ENCODE measurements around the gene USP3. TPM values are rescaled to one million over a fixed set of nuclear protein-coding genes. Genes with fewer than 3 reads are reported as not detected.
"Not testable (repeated sequence)": the region's sequence is repeated elsewhere in the genome, so short reads cannot be mapped to it uniquely, and the experiment has no call there.

Gene USP3
- total and polyA plus RNA-seq, 7 donors = 20.4 to 66.5 (median 46.4) TPM

GRCh38 chr15:63519548-63520178 lies 15.3 kb downstream of the USP3 start:
- intact Hi-C loops (cut with DNase I) = no loop called here
- 83 to 87% methylated on average over 7 of the region's 7 CpGs for WGBS, 2 donors
- H3K27ac ChIP-seq = no peak overlapping the region
- H3K9me3 ChIP-seq = no peaks in the 10 kb centered on the region
- DNase-seq = no peak
- H3K4me1 ChIP-seq = peaks cover 0 to 98% (median 78%) of the 10 kb centered on the region in 4 donors
- no peaks in the 10 kb centered on the region for H3K27me3 ChIP-seq
- no peaks in the 10 kb centered on the region for H3K36me3 ChIP-seq
- no peak overlapping the region for H3K4me3 ChIP-seq
- TF ChIP-seq CTCF (IDR thresholded peaks at IDR 0.05) = no peak
- no peak for TF ChIP-seq POLR2AphosphoS5 (IDR thresholded peaks at IDR 0.05)
- TF ChIP-seq EP300 (IDR thresholded peaks at IDR 0.05) = no peak
- TF ChIP-seq POLR2A (IDR thresholded peaks at IDR 0.05) = no peak

- peaks cover 0 to 96% (median 75%) of the 10 kb centered on the region in 4 donors for H3K4me1 ChIP-seq
- H3K36me3 ChIP-seq; H3K9me3 ChIP-seq; H3K27ac ChIP-seq; DNase-seq; intact Hi-C loops (cut with DNase I); H3K4me3 ChIP-seq; H3K27me3 ChIP-seq: not testable (repeated sequence)
- 92 to 96% methylated on average over 7 of the region's 7 CpGs for WGBS, 2 donors
Measured at GRCh38 chr15:63520462-63520861, 16.1 kb downstream of the USP3 start.

GRCh38 chr15:63522225-63522578 lies 17.8 kb downstream of the USP3 start:
- Histone ChIP-seq H3K4me1 (peaks cover 0 to 95% (median 66%) of the 10 kb centered on the region in 4 donors), H3K27ac (peak overlapping the region; percentile 3 to 34 (median 18)), H3K9me3 (no peaks in the 10 kb centered on the region), H3K4me3 (no peak overlapping the region), H3K27me3 (no peaks in the 10 kb centered on the region), H3K36me3 (no peaks in the 10 kb centered on the region)
- TF ChIP-seq POLR2A (IDR thresholded peaks at IDR 0.05) = no peak
- TF ChIP-seq POLR2AphosphoS5 (IDR thresholded peaks at IDR 0.05) = no peak
- no peak for TF ChIP-seq CTCF (IDR thresholded peaks at IDR 0.05)
- TF ChIP-seq EP300 (IDR thresholded peaks at IDR 0.05) = no peak
- intact Hi-C loops (cut with DNase I) = no loop called here
- 62 to 87% methylated on average over 3 of the region's 3 CpGs for WGBS, 2 donors
- DNase-seq = no peak

GRCh38 chr15:63523306-63523990 lies 19.1 kb downstream of the USP3 start:
- WGBS, 2 donors = 48 to 64% methylated on average over 4 of the region's 4 CpGs
- Histone ChIP-seq H3K36me3 (no peaks in the 10 kb centered on the region), H3K27ac (peak overlapping the region in 1 of 4 donors; percentile 33), H3K4me1 (peaks cover 0 to 95% (median 72%) of the 10 kb centered on the region in 4 donors), H3K9me3 (no peaks in the 10 kb centered on the region), H3K27me3 (no peaks in the 10 kb centered on the region), H3K4me3 (no peak overlapping the region)
- TF ChIP-seq POLR2AphosphoS5 (IDR thresholded peaks at IDR 0.05) (no peak), POLR2A (IDR thresholded peaks at IDR 0.05) (no peak), EP300 (IDR thresholded peaks at IDR 0.05) (no peak), CTCF (IDR thresholded peaks at IDR 0.05) (no peak)
- intact Hi-C loops (cut with DNase I) = no loop called here
- no peak for DNase-seq

GRCh38 chr15:63524316-63525015 lies 20.1 kb downstream of the USP3 start:
- Histone ChIP-seq H3K36me3 (no peaks in the 10 kb centered on the region), H3K9me3 (no peaks in the 10 kb centered on the region), H3K27ac (no peak overlapping the region), H3K4me3 (no peak overlapping the region), H3K27me3 (no peaks in the 10 kb centered on the region), H3K4me1 (peaks cover 0 to 91% (median 66%) of the 10 kb centered on the region in 4 donors)
- no peak for DNase-seq
- WGBS, 2 donors = 97% methylated on average over 5 of the region's 5 CpGs
- TF ChIP-seq CTCF (IDR thresholded peaks at IDR 0.05) (no peak), EP300 (IDR thresholded peaks at IDR 0.05) (no peak)
- intact Hi-C loops (cut with DNase I) = no loop called here
